ENCODE data around the gene CYP26B1.

GRCh38 chr2:72095364-72095763, 52.3 kb downstream of the CYP26B1 start:
- TF ChIP-seq CTCF (IDR thresholded peaks at IDR 0.05; ENCODE audit: low read length) (no peak), EZH2phosphoT487 (IDR thresholded peaks at IDR 0.05; ENCODE audit: low read length) (no peak)

Measured in MM.1S (cell line).